Stomach (tissue), 9 donors: ENCODE results near the gene ZFAND6. TPM values are rescaled to one million over a fixed set of nuclear protein-coding genes. Genes with fewer than 3 reads are reported as not detected.

Source experiments
- DNase-seq, 2 donors: peaks; one replicate each; pipeline versions ENCODE4 v3.0.0 to v3.0.0-alpha.2; 2013 to 2019
- H3K27ac ChIP-seq, 5 donors: fragments of 200-600 bp in 4 of 5; sonication (generic) in 4 of 5; one replicate each; pipeline ENCODE4 v1.5.1; 2013 to 2019; ENCODE audit warnings: mild to moderate bottlenecking in 1 of 5, moderate library complexity in 1 of 5
- H3K27me3 ChIP-seq, 3 donors: fragments of 200-600 bp; sonication (generic); one replicate each; pipeline ENCODE4 v1.5.1; 2017 to 2019; ENCODE audit warnings: mixed run types in 1 of 3
- H3K36me3 ChIP-seq, 4 donors: fragments of 200-600 bp; sonication (generic); 1 replicate in 3 of 4; 2 replicates in 1 of 4; pipeline ENCODE4 v1.5.1; 2016 to 2019
- H3K4me1 ChIP-seq, 4 donors: fragments of 200-600 bp; sonication (generic); one replicate each; pipeline ENCODE4 v1.5.1; 2016 to 2019
- H3K4me3 ChIP-seq, 4 donors: fragments of 200-600 bp; sonication (generic) in 3 of 4; one replicate each; pipeline ENCODE4 v1.5.1; 2016 to 2019; ENCODE audit warnings: mild to moderate bottlenecking in 1 of 4
- H3K9me3 ChIP-seq, 4 donors: fragments of 200-600 bp; sonication (generic); one replicate each; pipeline ENCODE4 v1.5.1; 2016 to 2019
- CTCF ChIP-seq, 7 experiments: fragments of 450-650 bp in 4 of 7; fragments of 200-600 bp in 3 of 7; sonication (generic) in 3 of 7; IDR thresholded peaks; one replicate each; pipeline ENCODE4 v1.5.1; 2016 to 2019; ENCODE audit warnings: antibody characterized with exemption in 7 of 7, control low read depth in 2 of 7, mild to moderate bottlenecking in 1 of 7
- EP300 ChIP-seq: sonication (generic); formaldehyde crosslinking; IDR thresholded peaks from one replicate; pipeline ENCODE4 v1.6.1; 2017; ENCODE audit warnings: antibody characterized with exemption
- POLR2A ChIP-seq, 4 donors: fragments of 450-650 bp; IDR thresholded peaks; one replicate each; pipeline ENCODE4 v1.6.1; 2016; ENCODE audit warnings: antibody characterized with exemption in 4 of 4, control low read depth in 2 of 4, mild to moderate bottlenecking in 1 of 4, moderate library complexity in 1 of 4
- POLR2AphosphoS5 ChIP-seq, 3 donors: sonication (generic); formaldehyde crosslinking; IDR thresholded peaks; one replicate each; pipeline ENCODE4 v1.6.1; 2016; ENCODE audit warnings: antibody characterized with exemption in 3 of 3
- WGBS, 5 donors: extraction: QIAGEN DNeasy Blood & Tissue Kit in 3 of 5; methylation state at CpG; one replicate each; pipeline versions ENCODE4 v1.1.5 to v1.1.7; 2013 to 2018; 5-methylcytosine and 5-hydroxymethylcytosine counted together
- intact Hi-C: fragments of 100-400 bp; cut with DNase I; formaldehyde crosslinking; loops from one replicate; pipeline ENCODE4 v1.15.1; 2023; ENCODE audit warnings: low total_unique reads
- polyA plus RNA-seq, 3 donors: library from polyadenylated mRNA; stranded (reverse); fragments of 200-250 nt; gene quantifications; one replicate each; pipeline ENCODE4 v1.2.3, GENCODE V29; 2013
- total RNA-seq, 5 donors: library from RNA; depleted of rRNA; stranded (reverse); fragments of >200 nt; gene quantifications; one replicate each; pipeline versions ENCODE4 v1.1.0 to v1.2.3, GENCODE V29; 2014 to 2016
- donor health status: healthy with polysubstance abuse.
- donor health status: Bipolar disorder and iron deficiency.
- donor health status: healthy.

ZFAND6 gene
- total and polyA plus RNA-seq, 8 donors = 12.2 to 271 (median 66.4) TPM

GRCh38 chr15:80182611-80183261 is 123.3 kb downstream of the ZFAND6 start:
- H3K4me3 ChIP-seq = no peak overlapping the region
- no peak for TF ChIP-seq EP300
- TF ChIP-seq POLR2AphosphoS5 (IDR thresholded peaks at IDR 0.05) = no peak
- no peak for TF ChIP-seq POLR2A (IDR thresholded peaks at IDR 0.05)
- TF ChIP-seq CTCF (IDR thresholded peaks at IDR 0.05) = no peak
- 45 to 66% (median 58%) methylated on average over 5 of the region's 5 CpGs for WGBS, 5 donors
- H3K27ac ChIP-seq = no peak overlapping the region
- H3K9me3 ChIP-seq = no peaks in the 10 kb centered on the region
- peaks cover 15 to 96% (median 76%) of the 10 kb centered on the region in 4 donors for H3K36me3 ChIP-seq
- intact Hi-C loops = no loop called here
- H3K4me1 ChIP-seq = peaks cover 4 to 11% (median 8%) of the 10 kb centered on the region in 4 donors
- no peak for DNase-seq
- no peaks in the 10 kb centered on the region for H3K27me3 ChIP-seq

GRCh38 chr15:80183306-80183705 is 123.8 kb downstream of the ZFAND6 start:
- no peak overlapping the region for H3K27ac ChIP-seq
- no peaks in the 10 kb centered on the region for H3K9me3 ChIP-seq
- TF ChIP-seq POLR2AphosphoS5 (IDR thresholded peaks at IDR 0.05) (no peak), CTCF (IDR thresholded peaks at IDR 0.05) (no peak), EP300 (no peak), POLR2A (IDR thresholded peaks at IDR 0.05) (no peak)
- peaks cover 15 to 95% (median 80%) of the 10 kb centered on the region in 4 donors for H3K36me3 ChIP-seq
- intact Hi-C loops = no loop called here
- H3K4me3 ChIP-seq = no peak overlapping the region
- H3K27me3 ChIP-seq = no peaks in the 10 kb centered on the region
- 89 to 96% (median 93%) methylated on average over 10 of the region's 10 CpGs for WGBS, 5 donors
- DNase-seq = no peak
- peaks cover 4 to 11% (median 8%) of the 10 kb centered on the region in 4 donors for H3K4me1 ChIP-seq

- DNase-seq = no peak
- no peaks in the 10 kb centered on the region for H3K9me3 ChIP-seq
- TF ChIP-seq POLR2AphosphoS5 (IDR thresholded peaks at IDR 0.05) (no peak), EP300 (no peak), POLR2A (IDR thresholded peaks at IDR 0.05) (no peak), CTCF (IDR thresholded peaks at IDR 0.05) (no peak)
- no peak overlapping the region for H3K4me3 ChIP-seq
- H3K27ac ChIP-seq = no peak overlapping the region
- intact Hi-C loops = no loop called here
- peaks cover 15 to 89% (median 81%) of the 10 kb centered on the region in 4 donors for H3K36me3 ChIP-seq
- H3K4me1 ChIP-seq = peaks cover 4 to 11% (median 8%) of the 10 kb centered on the region in 4 donors
- no peaks in the 10 kb centered on the region for H3K27me3 ChIP-seq
- WGBS, 5 donors = 82 to 87% (median 84%) methylated on average over 6 of the region's 6 CpGs
Measured at GRCh38 chr15:80183886-80184285, 124.4 kb downstream of the ZFAND6 start.

DNA sequence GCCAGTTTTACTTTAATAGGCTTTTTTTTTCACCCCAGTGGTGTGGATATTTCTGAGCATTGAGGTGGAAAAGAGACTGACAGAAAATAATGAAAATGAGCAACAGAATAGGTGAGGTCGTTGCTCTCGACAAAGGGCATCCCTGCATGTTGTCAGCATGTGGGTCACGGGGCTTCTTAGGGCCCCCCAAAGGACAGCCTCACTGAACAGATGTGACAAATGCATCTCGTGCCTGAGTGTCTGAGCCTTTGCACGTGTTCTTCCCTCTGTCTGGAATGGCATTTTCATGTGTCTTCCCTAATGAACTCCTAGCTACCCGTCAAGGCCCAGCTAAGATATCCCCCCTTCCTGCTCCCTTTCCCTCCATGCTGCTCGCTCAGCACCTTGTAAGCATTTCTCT is 125.1 kb downstream of the ZFAND6 start:
- WGBS, 5 donors = 87 to 96% (median 94%) methylated on average over 7 of the region's 7 CpGs
- peaks cover under 1 to 11% (median 4%) of the 10 kb centered on the region in 4 donors for H3K4me1 ChIP-seq
- no peak overlapping the region for H3K4me3 ChIP-seq
- H3K36me3 ChIP-seq = peaks cover 15 to 83% (median 78%) of the 10 kb centered on the region in 4 donors
- H3K27ac ChIP-seq = no peak overlapping the region
- DNase-seq = no peak
- no peaks in the 10 kb centered on the region for H3K27me3 ChIP-seq
- no peaks in the 10 kb centered on the region for H3K9me3 ChIP-seq
- intact Hi-C loops = no loop called here
- TF ChIP-seq EP300 (no peak), CTCF (IDR thresholded peaks at IDR 0.05) (no peak), POLR2A (IDR thresholded peaks at IDR 0.05) (no peak), POLR2AphosphoS5 (IDR thresholded peaks at IDR 0.05) (no peak)
